ENCODE results near the gene RAB31. TPM values are rescaled to one million over a fixed set of nuclear protein-coding genes. Genes with fewer than 3 reads are reported as not detected.
"Not testable (repeated sequence)": the region's sequence is repeated elsewhere in the genome, so short reads cannot be mapped to it uniquely, and the experiment has no call there.

The RAB31 gene
- polyA plus RNA-seq, 2 of the 4 experiments (the other 2 are of a cell fraction), result 16.9 to 46.3 TPM

GRCh38 chr18:9856092-9856491 is 148.0 kb downstream of the RAB31 start:
- Histone ChIP-seq H3K9me3 (peaks cover 7% of the 10 kb centered on the region; the same call in 1 of the 3 replicates), H3K4me2 (no peak overlapping the region), H3K27ac (peak overlapping the region; percentile 9 to 46; a peak in 1 of 6 replicates), H3K4me1 (peaks cover 12% of the 10 kb centered on the region; the same call in 2 of the 3 replicates), H3K4me3 (no peak overlapping the region)
- POLR2A ChIA-PET, result no interaction called here
- CTCF ChIA-PET, result no interaction called here
- TF ChIP-seq ESRRA (IDR thresholded peaks at IDR 0.05; ENCODE audit: borderline replicate concordance, low read length) (no peak), ZSCAN20 (CRISPR knock-in tag; IDR thresholded peaks at IDR 0.05) (no peak), JUNB (IDR thresholded peaks at IDR 0.05) (no peak), CEBPB (IDR thresholded peaks at IDR 0.05) (no peak), KDM1A (IDR thresholded peaks at IDR 0.05; ENCODE audit: low read depth) (no peak), ZFP36 (IDR thresholded peaks at IDR 0.05; ENCODE audit: borderline replicate concordance, partially characterized antibody) (no peak), ZC3H11A (IDR thresholded peaks at IDR 0.05) (no peak), HDAC2 (IDR thresholded peaks at IDR 0.05) (no peak), PHF8 (IDR thresholded peaks at IDR 0.05; ENCODE audit: borderline replicate concordance, low read depth) (no peak), HEYL (CRISPR knock-in tag; IDR thresholded peaks at IDR 0.05) (no peak)
- TF ChIP-seq, protein P1, sequence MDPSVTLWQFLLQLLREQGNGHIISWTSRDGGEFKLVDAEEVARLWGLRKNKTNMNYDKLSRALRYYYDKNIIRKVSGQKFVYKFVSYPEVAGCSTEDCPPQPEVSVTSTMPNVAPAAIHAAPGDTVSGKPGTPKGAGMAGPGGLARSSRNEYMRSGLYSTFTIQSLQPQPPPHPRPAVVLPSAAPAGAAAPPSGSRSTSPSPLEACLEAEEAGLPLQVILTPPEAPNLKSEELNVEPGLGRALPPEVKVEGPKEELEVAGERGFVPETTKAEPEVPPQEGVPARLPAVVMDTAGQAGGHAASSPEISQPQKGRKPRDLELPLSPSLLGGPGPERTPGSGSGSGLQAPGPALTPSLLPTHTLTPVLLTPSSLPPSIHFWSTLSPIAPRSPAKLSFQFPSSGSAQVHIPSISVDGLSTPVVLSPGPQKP (IDR thresholded peaks at IDR 0.05; ENCODE audit: low read depth, low read length), result no peak
- ATAC-seq (no peak), DNase-seq (ENCODE audit: low read depth in 1 of 2, low spot score in 1 of 2) (no peak), FAIRE-seq (no peak)
- WGBS (ENCODE audit: missing lambda C conversion rate), result 94% methylated on average over 3 of the region's 3 CpGs

- H3K27ac ChIP-seq; H3K9me3 ChIP-seq; ATAC-seq; POLR2A ChIA-PET; H3K4me2 ChIP-seq; FAIRE-seq; H3K4me3 ChIP-seq; DNase-seq (ENCODE audit: low read depth in 1 of 2, low spot score in 1 of 2): not testable (repeated sequence)
- CTCF ChIA-PET, result interaction anchor here (0.9 to 1.3 kb wide), 3 partner anchors 12 to 58 kb away, joined by 4 to 5 read pairs (median 4); no protein-coding TSS in a partner anchor
- WGBS (ENCODE audit: missing lambda C conversion rate), result 98% methylated on average over 4 of the region's 4 CpGs
- H3K4me1 ChIP-seq, result peaks cover 12% of the 10 kb centered on the region; the same call in 2 of the 3 replicates
These were observed 149.4 kb downstream of the RAB31 start for GRCh38 chr18:9857479-9857998.

GRCh38 chr18:9858642-9859041 is 150.5 kb downstream of the RAB31 start:
- Histone ChIP-seq H3K4me2 (no peak overlapping the region), H3K27ac (no peak overlapping the region), H3K4me1 (peaks cover 12% of the 10 kb centered on the region; the same call in 2 of the 3 replicates), H3K4me3 (no peak overlapping the region), H3K9me3 (no peaks in the 10 kb centered on the region)
- FAIRE-seq (no peak), ATAC-seq (no peak), DNase-seq (ENCODE audit: low read depth in 1 of 2, low spot score in 1 of 2) (no peak)
- ChIA-PET CTCF (interaction anchor here (0.8 to 1.3 kb wide), 4 partner anchors 11 to 59 kb away, joined by 3 to 5 read pairs (median 4); no protein-coding TSS in a partner anchor), POLR2A (no interaction called here)
- TF ChIP-seq USF2 (IDR thresholded peaks at IDR 0.05) (no peak), KDM5A (IDR thresholded peaks at IDR 0.05) (no peak), MAZ (IDR thresholded peaks at IDR 0.05; ENCODE audit: borderline replicate concordance, low read depth, low read length) (no peak), POLR2A (IDR thresholded peaks at IDR 0.05; ENCODE audit: low read length) (no peak), SREBF2 (IDR thresholded peaks at IDR 0.05) (no peak), EP300 (IDR thresholded peaks at IDR 0.05) (no peak), RARB (CRISPR knock-in tag; IDR thresholded peaks at IDR 0.05) (no peak)
- TF ChIP-seq, protein P2, sequence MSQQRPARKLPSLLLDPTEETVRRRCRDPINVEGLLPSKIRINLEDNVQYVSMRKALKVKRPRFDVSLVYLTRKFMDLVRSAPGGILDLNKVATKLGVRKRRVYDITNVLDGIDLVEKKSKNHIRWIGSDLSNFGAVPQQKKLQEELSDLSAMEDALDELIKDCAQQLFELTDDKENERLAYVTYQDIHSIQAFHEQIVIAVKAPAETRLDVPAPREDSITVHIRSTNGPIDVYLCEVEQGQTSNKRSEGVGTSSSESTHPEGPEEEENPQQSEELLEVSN (IDR thresholded peaks at IDR 0.05; ENCODE audit: borderline replicate concordance, low read depth), result no peak
- WGBS (ENCODE audit: missing lambda C conversion rate), result 96% methylated on average over 5 of the region's 5 CpGs

GRCh38 chr18:9859232-9859631 is 151.1 kb downstream of the RAB31 start:
- FAIRE-seq (no peak), DNase-seq (ENCODE audit: low read depth in 1 of 2, low spot score in 1 of 2) (no peak), ATAC-seq (no peak)
- WGBS (ENCODE audit: missing lambda C conversion rate), result 91% methylated on average over 7 of the region's 7 CpGs
- H3K4me2 ChIP-seq, result no peak overlapping the region
- no peak overlapping the region for H3K4me3 ChIP-seq
- H3K9me3 ChIP-seq, result no peaks in the 10 kb centered on the region
- TF ChIP-seq ATOH8 (CRISPR knock-in tag; IDR thresholded peaks at IDR 0.05; ENCODE audit: low read depth), result no peak
- no peak for TF ChIP-seq POLR2AphosphoS2 (conservative IDR thresholded peaks at IDR 0.05; ENCODE audit: low read length)
- TF ChIP-seq KDM1A (IDR thresholded peaks at IDR 0.05; ENCODE audit: low read depth), result no peak
- TF ChIP-seq HOXA7 (CRISPR knock-in tag; IDR thresholded peaks at IDR 0.05), result no peak
- no peak for TF ChIP-seq POLR2A (IDR thresholded peaks at IDR 0.05; ENCODE audit: low read length)
- TF ChIP-seq SMC3 (IDR thresholded peaks at IDR 0.05), result no peak
- no peak for TF ChIP-seq FOSB (CRISPR knock-in tag; IDR thresholded peaks at IDR 0.05)
- TF ChIP-seq, protein P3, sequence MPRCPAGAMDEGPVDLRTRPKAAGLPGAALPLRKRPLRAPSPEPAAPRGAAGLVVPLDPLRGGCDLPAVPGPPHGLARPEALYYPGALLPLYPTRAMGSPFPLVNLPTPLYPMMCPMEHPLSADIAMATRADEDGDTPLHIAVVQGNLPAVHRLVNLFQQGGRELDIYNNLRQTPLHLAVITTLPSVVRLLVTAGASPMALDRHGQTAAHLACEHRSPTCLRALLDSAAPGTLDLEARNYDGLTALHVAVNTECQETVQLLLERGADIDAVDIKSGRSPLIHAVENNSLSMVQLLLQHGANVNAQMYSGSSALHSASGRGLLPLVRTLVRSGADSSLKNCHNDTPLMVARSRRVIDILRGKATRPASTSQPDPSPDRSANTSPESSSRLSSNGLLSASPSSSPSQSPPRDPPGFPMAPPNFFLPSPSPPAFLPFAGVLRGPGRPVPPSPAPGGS (IDR thresholded peaks at IDR 0.05), result no peak
- no peak overlapping the region for H3K27ac ChIP-seq
- peaks cover 12% of the 10 kb centered on the region; the same call in 2 of the 3 replicates for H3K4me1 ChIP-seq
- CTCF ChIA-PET, result no interaction called here
- POLR2A ChIA-PET, result no interaction called here

All from A549 (cell line).